Epithelial cell of esophagus (primary cell): Measurements from ENCODE around the gene SSTR3.

Experiments
- DNase-seq: peaks from one replicate; pipeline ENCODE4 v3.0.0; 2010; ENCODE audit warnings: low read depth
- H3K4me3 ChIP-seq: 2 replicates; pipeline ENCODE4 v1.5.1; 2011; ENCODE audit warnings: mild to moderate bottlenecking, low read length, control low read depth
- CTCF ChIP-seq: IDR thresholded peaks from 2 replicates; pipeline ENCODE4 v1.5.1; 2011; ENCODE audit warnings: low read depth, mild to moderate bottlenecking, low read length, control low read depth, inconsistent platforms; ENCODE audit not compliant: insufficient read depth; ENCODE audit errors: missing control alignments

Gene SSTR3

GRCh38 chr22:37190262-37190780 lies 22.0 kb downstream of the SSTR3 start:
- no peak for DNase-seq
- no peak for TF ChIP-seq CTCF
- no peak overlapping the region for H3K4me3 ChIP-seq

- DNase-seq = peak; percentile 91
- TF ChIP-seq CTCF = no peak
These were observed 23.3 kb downstream of the SSTR3 start for GRCh38 chr22:37188901-37189466.

GRCh38 chr22:37187891-37188761 lies 24.2 kb downstream of the SSTR3 start, which contains the start of gene C1QTNF6:
Gene C1QTNF6 (minus strand): TSS chr22:37188247. CDS start chr22:37188213, 34 bp downstream.
- H3K4me3 ChIP-seq = peak within 1 kb of the TSS; percentile 11
- peak; percentile 72 for DNase-seq
- no peak for TF ChIP-seq CTCF

More at GRCh38 chr22:37188901-37189466, 23.3 kb downstream of the SSTR3 start:
- no peak overlapping the region for H3K4me3 ChIP-seq

- TF ChIP-seq CTCF = no peak
- peak; percentile 50 for DNase-seq
- H3K4me3 ChIP-seq = peak overlapping the region; percentile 11
These were observed 24.8 kb downstream of the SSTR3 start for GRCh38 chr22:37187552-37187890.

- no peak for TF ChIP-seq CTCF
- H3K4me3 ChIP-seq = no peak overlapping the region
- no peak for DNase-seq
These were observed 25.2 kb downstream of the SSTR3 start for GRCh38 chr22:37186997-37187522.

GRCh38 chr22:37186228-37186996 lies 25.9 kb downstream of the SSTR3 start:
- TF ChIP-seq CTCF = no peak
- no peak overlapping the region for H3K4me3 ChIP-seq
- peak; percentile 86 for DNase-seq
